SH-SY5Y (cell line): Measurements from ENCODE around the gene CDK19.

Experiments used
- GATA2 ChIP-seq: IDR thresholded peaks from 2 replicates; pipeline ENCODE4 v1.6.1; 2011; ENCODE audit warnings: mild to moderate bottlenecking, low read depth, low read length
- GATA3 ChIP-seq: IDR thresholded peaks from 2 replicates; pipeline ENCODE4 v1.6.1; 2011; ENCODE audit warnings: low read depth, mild to moderate bottlenecking, low read length, moderate library complexity

CDK19 gene

DNA sequence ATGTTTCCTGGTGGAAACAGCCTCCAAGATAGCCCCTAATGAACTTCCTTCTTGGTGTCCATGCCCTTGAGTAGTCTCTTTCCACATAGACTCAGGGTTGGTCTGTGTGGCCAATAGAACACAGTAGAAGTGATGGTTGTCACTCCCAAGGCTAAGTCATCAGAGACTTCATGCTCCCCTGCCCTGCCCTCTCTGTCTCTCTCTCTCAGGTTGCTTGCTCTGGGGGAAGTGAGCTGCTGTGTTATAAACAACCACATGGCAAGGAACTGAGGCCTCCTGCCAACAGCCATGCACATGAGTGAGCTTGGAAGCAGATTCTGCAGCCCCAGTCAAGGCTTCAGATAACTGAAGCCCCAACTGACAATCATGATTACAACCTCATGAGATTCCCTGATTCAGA is 253.6 kb downstream of the CDK19 start:
- TF ChIP-seq GATA3, result no peak
- no peak for TF ChIP-seq GATA2

DNA sequence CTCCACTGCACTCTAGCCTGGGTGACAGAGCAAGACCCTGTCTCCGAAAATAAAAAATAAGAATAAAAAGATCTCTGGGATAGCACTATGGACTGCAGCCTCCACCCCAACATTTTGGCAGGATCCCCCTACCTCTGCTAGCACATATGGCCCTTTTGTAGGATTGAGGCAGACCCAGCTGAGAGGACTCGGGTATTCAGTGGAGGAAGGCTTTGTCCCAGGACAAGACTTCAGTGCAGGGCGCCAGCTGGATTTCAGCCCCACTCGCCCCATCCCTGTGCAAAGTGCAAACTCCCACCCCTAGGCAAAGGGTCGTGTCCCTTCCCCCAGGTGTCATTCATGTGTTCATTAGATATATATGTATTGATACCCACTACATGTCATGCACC is 254.3 kb downstream of the CDK19 start:
- TF ChIP-seq GATA3 (no peak), GATA2 (no peak)

GRCh38 chr6:110560239-110561007 is 254.8 kb downstream of the CDK19 start:
- no peak for TF ChIP-seq GATA3
- no peak for TF ChIP-seq GATA2
